GM12864 (cell line): ENCODE data around the gene RERG.

Source experiments
- DNase-seq: peaks from one replicate; pipeline ENCODE4 v3.0.0-alpha.2; 2011; ENCODE audit warnings: low read depth
- H3K4me3 ChIP-seq: 2 replicates; pipeline ENCODE4 v1.5.1; 2011; ENCODE audit warnings: mild to moderate bottlenecking, low read depth, low read length, control low read depth
- CTCF ChIP-seq: IDR thresholded peaks from 2 replicates; pipeline ENCODE4 v1.5.1; 2011; ENCODE audit warnings: low read depth, mild to moderate bottlenecking, moderate library complexity, low read length, control low read depth, inconsistent platforms; ENCODE audit errors: missing control alignments

Gene RERG

GRCh38 chr12:15179672-15180071, 41.5 kb downstream of the RERG start:
- TF ChIP-seq CTCF = no peak
- no peak for DNase-seq
- H3K4me3 ChIP-seq = no peak overlapping the region

DNA sequence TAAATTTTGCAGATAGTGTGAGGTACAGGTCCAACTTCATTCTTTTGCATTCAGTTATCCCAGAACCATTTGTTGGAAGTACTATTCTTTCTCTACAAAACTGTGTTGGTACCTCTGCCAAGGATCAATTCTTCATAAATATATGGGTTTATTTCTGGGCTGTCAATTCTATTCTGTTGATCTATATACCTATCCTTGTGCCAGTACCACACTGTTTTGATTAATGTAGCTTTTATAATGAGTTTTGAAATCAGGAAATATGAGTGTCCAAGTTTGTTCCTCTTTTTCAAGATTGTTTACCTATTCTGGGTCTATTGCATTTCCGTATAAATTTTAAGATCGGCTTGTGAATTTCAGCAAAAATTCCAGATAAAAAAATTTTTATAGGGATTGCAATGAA, 48.1 kb downstream of the RERG start:
- TF ChIP-seq CTCF = no peak
- H3K4me3 ChIP-seq = no peak overlapping the region
- DNase-seq = no peak

- no peak overlapping the region for H3K4me3 ChIP-seq
- no peak for DNase-seq
- TF ChIP-seq CTCF = no peak
These were observed 49.0 kb downstream of the RERG start for GRCh38 chr12:15172060-15172822.

DNA sequence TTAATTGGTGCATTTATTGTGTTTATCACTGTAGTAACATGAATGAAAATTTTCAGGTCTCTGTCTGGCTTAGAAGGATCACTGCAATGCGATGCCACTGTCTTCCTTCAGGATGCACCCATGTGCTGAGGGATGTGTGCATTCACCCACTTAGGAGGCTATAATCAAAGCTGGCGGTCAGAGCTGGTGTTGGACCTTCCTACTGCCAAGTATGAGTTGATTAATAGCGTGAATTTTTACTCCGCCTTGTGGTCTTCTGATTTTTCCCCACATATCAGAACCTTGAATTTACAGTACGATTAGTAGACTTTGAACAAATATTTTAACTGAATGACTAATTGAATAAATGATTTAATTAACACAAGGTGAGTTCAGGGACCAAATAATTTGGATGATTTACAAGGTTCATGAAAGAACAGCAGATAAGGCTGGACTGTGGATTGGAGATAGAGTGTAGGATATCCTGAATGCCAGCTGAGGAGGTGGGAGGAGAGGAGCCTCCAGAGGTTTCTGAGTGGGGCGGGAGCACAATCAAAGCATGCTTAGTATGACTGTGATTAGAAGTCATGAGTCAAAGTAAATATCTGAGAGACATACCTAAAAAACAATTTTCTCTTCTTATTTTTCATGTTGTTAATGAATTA, 50.1 kb downstream of the RERG start:
- no peak overlapping the region for H3K4me3 ChIP-seq
- no peak for DNase-seq
- no peak for TF ChIP-seq CTCF

GRCh38 chr12:15168026-15168678, 53.1 kb downstream of the RERG start:
- TF ChIP-seq CTCF = no peak
- no peak overlapping the region for H3K4me3 ChIP-seq
- no peak for DNase-seq

GRCh38 chr12:15165012-15165659, 56.1 kb downstream of the RERG start:
- TF ChIP-seq CTCF = no peak
- DNase-seq = no peak
- H3K4me3 ChIP-seq = no peak overlapping the region
